H1 (cell line): ENCODE results near the gene FXN. TPM values are rescaled to one million over a fixed set of nuclear protein-coding genes. Genes with fewer than 3 reads are reported as not detected.
A peak's percentile ranks its signal among the peaks of the same experiment; 100 is the strongest.

Experiments
- CTCF ChIA-PET: fragments of 300-600 bp; sonication (Branson Sonifier 250); formaldehyde crosslinking; loops from one replicate; lab custom pipeline; 2021; ENCODE audit not compliant: partially characterized antibody; lab: Charles Lee
- POLR2A ChIA-PET: fragments of 300-600 bp; sonication (Branson Sonifier 250); formaldehyde crosslinking; loops from one replicate; lab custom pipeline; 2021; ENCODE audit warnings: inconsistent platforms; ENCODE audit not compliant: partially characterized antibody; lab: Charles Lee
- DNase-seq, 2 experiments: peaks; one replicate each; pipeline versions ENCODE4 v3.0.0 to v3.0.0-alpha.2; 2010 to 2022; ENCODE audit warnings: low spot score in 2 of 2, low read depth in 1 of 2, mixed read lengths in 1 of 2
- FAIRE-seq: peaks from 2 replicates; lab custom pipeline; 2011; peaks lifted over from hg19 to GRCh38; lab: Jason Lieb, UNC
- H2AFZ ChIP-seq: 2 replicates; pipeline ENCODE4 v1.8.1; 2012; ENCODE audit warnings: low read length, inconsistent platforms
- H2AK5ac ChIP-seq: 2 replicates; pipeline ENCODE4 v1.6.1; 2013; ENCODE audit warnings: low read depth, low read length
- H2BK120ac ChIP-seq: replicated peaks from 2 replicates; pipeline ENCODE3; 2013; ENCODE audit warnings: low read depth, low read length, inconsistent platforms
- H2BK12ac ChIP-seq: 2 replicates; pipeline ENCODE4 v1.6.1; 2013; ENCODE audit warnings: low read depth, low read length
- H2BK15ac ChIP-seq: 2 replicates; pipeline ENCODE4 v1.6.1; 2013; ENCODE audit warnings: low read length
- H2BK20ac ChIP-seq: 2 replicates; pipeline ENCODE4 v1.6.1; 2013; ENCODE audit warnings: low read length
- H2BK5ac ChIP-seq: 2 replicates; pipeline ENCODE4 v1.6.1; 2013; ENCODE audit warnings: low read depth, low read length
- H3K14ac ChIP-seq: 2 replicates; pipeline ENCODE4 v1.6.1; 2013; ENCODE audit warnings: inconsistent platforms; ENCODE audit not compliant: insufficient read length
- H3K18ac ChIP-seq: 2 replicates; pipeline ENCODE4 v1.6.1; 2013; ENCODE audit warnings: low read length; ENCODE audit errors: extremely low read depth
- H3K23ac ChIP-seq: 2 replicates; pipeline ENCODE4 v1.6.1; 2013; ENCODE audit warnings: inconsistent platforms; ENCODE audit not compliant: insufficient read length
- H3K23me2 ChIP-seq: 2 replicates; pipeline ENCODE4 v1.6.1; 2013; ENCODE audit warnings: low read depth, low read length
- H3K27ac ChIP-seq: 2 replicates; pipeline ENCODE4 v1.6.1; 2011; ENCODE audit warnings: low read depth, low read length, inconsistent platforms
- H3K27me3 ChIP-seq, 4 experiments: replicated peaks in 1 of 4; 1 replicate in 1 of 4; 2 replicates in 3 of 4; pipeline versions ENCODE4 v1.6.1 to v1.8.1; 2011 to 2013; ENCODE audit warnings: low read length in 3 of 4, mild to moderate bottlenecking in 3 of 4, inconsistent platforms in 2 of 4, mixed read lengths in 2 of 4, moderate library complexity in 1 of 4; ENCODE audit not compliant: control insufficient read depth in 3 of 4, insufficient read depth in 3 of 4; ENCODE audit errors: extremely low read depth in 1 of 4
- H3K36me3 ChIP-seq, 4 experiments: 2 replicates each; pipeline versions ENCODE4 v1.6.1 to v1.8.1; 2011 to 2013; ENCODE audit warnings: mild to moderate bottlenecking in 4 of 4, low read length in 3 of 4, moderate library complexity in 2 of 4, control low read depth in 1 of 4, inconsistent platforms in 1 of 4; ENCODE audit not compliant: insufficient read depth in 4 of 4, control insufficient read depth in 2 of 4
- H3K4ac ChIP-seq: replicated peaks from 2 replicates; pipeline ENCODE3; 2013; ENCODE audit warnings: low read length, low read depth, mixed read lengths, inconsistent platforms; ENCODE audit not compliant: insufficient read length
- H3K4me1 ChIP-seq, 4 experiments: replicated peaks in 1 of 4; 1 replicate in 1 of 4; 2 replicates in 3 of 4; pipeline versions ENCODE4 v1.6.1 to v1.8.1; 2011 to 2013; ENCODE audit warnings: low read length in 3 of 4, inconsistent platforms in 2 of 4, mixed read lengths in 1 of 4; ENCODE audit not compliant: insufficient read depth in 4 of 4, control insufficient read depth in 3 of 4
- H3K4me2 ChIP-seq, 2 experiments: 2 replicates each; pipeline versions ENCODE4 v1.6.1 to v1.8.1; 2011 to 2013; ENCODE audit warnings: low read depth in 2 of 2, low read length in 2 of 2, control low read depth in 1 of 2, inconsistent platforms in 1 of 2, mild to moderate bottlenecking in 1 of 2; ENCODE audit not compliant: insufficient read depth in 1 of 2
- H3K4me3 ChIP-seq, 4 experiments: fragments of 200-600, 300-600 bp in 1 of 4; sonication (generic), shearing (Covaris generic), sonication (Bioruptor Twin) in 1 of 4; 2 replicates each; pipeline versions ENCODE4 v1.5.1 to v1.8.1; 2011 to 2016; ENCODE audit warnings: low read length in 4 of 4, low read depth in 3 of 4, control low read depth in 2 of 4, inconsistent platforms in 2 of 4, mild to moderate bottlenecking in 2 of 4, mixed read lengths in 1 of 4, moderate library complexity in 1 of 4; ENCODE audit not compliant: insufficient read depth in 2 of 4; ENCODE audit errors: extremely low read depth in 1 of 4
- H3K56ac ChIP-seq: replicated peaks from 2 replicates; pipeline ENCODE3; 2013; ENCODE audit warnings: low read depth, mild to moderate bottlenecking, mixed read lengths, low read length, inconsistent platforms; ENCODE audit not compliant: insufficient read length
- H3K79me1 ChIP-seq: 2 replicates; pipeline ENCODE4 v1.6.1; 2013; ENCODE audit warnings: low read depth, low read length, control low read depth
- H3K79me2 ChIP-seq, 2 experiments: 2 replicates each; pipeline versions ENCODE4 v1.6.1 to v1.8.1; 2012 to 2013; ENCODE audit warnings: low read length in 2 of 2, mild to moderate bottlenecking in 2 of 2, inconsistent platforms in 1 of 2; ENCODE audit not compliant: insufficient read depth in 2 of 2, control insufficient read depth in 1 of 2
- H3K9ac ChIP-seq, 4 experiments: replicated peaks in 1 of 4; 1 replicate in 1 of 4; 2 replicates in 3 of 4; pipeline versions ENCODE4 v1.6.1 to v1.8.1; 2011 to 2013; ENCODE audit warnings: low read depth in 3 of 4, low read length in 3 of 4, control low read depth in 2 of 4, mild to moderate bottlenecking in 2 of 4, moderate library complexity in 2 of 4, inconsistent platforms in 1 of 4; ENCODE audit errors: extremely low read depth in 1 of 4
- H3K9me3 ChIP-seq, 2 experiments: 2 replicates each; pipeline versions ENCODE4 v1.6.1 to v1.8.1; 2012 to 2013; ENCODE audit warnings: mild to moderate bottlenecking in 2 of 2, moderate library complexity in 2 of 2, control low read depth in 1 of 2, inconsistent platforms in 1 of 2, low read depth in 1 of 2, low read length in 1 of 2, mixed read lengths in 1 of 2; ENCODE audit not compliant: insufficient read depth in 2 of 2
- H4K20me1 ChIP-seq, 2 experiments: replicated peaks in 1 of 2; 2 replicates each; pipeline versions ENCODE3 to v1.8.1; 2011 to 2013; ENCODE audit warnings: inconsistent platforms in 2 of 2, low read length in 2 of 2, mild to moderate bottlenecking in 1 of 2; ENCODE audit not compliant: insufficient read depth in 2 of 2, control insufficient read depth in 1 of 2
- H4K5ac ChIP-seq: 2 replicates; pipeline ENCODE4 v1.6.1; 2013; ENCODE audit warnings: low read length, low read depth, mixed read lengths, inconsistent platforms; ENCODE audit not compliant: insufficient read length
- H4K8ac ChIP-seq: 2 replicates; pipeline ENCODE4 v1.8.0; 2013; ENCODE audit warnings: mild to moderate bottlenecking, moderate library complexity, low read length, inconsistent platforms; ENCODE audit not compliant: insufficient read depth; ENCODE audit errors: extremely low read depth
- H4K91ac ChIP-seq: replicated peaks from 2 replicates; pipeline ENCODE3; 2013; ENCODE audit warnings: low read length, mixed read lengths, inconsistent platforms; ENCODE audit not compliant: insufficient read length
- MAX ChIP-seq: IDR thresholded peaks from 2 replicates; pipeline ENCODE4 v1.6.1; 2012; ENCODE audit warnings: inconsistent platforms
- SP1 ChIP-seq: IDR thresholded peaks from 2 replicates; pipeline ENCODE4 v1.6.1; 2011; ENCODE audit warnings: low read depth, low read length
- WGBS, 2 experiments: shearing (Covaris generic) in 1 of 2; methylation state at CpG; one replicate each; pipeline versions ENCODE4 v1.1.6 to v1.1.7; 2013 to 2015; ENCODE audit warnings: low lambda C conversion rate in 2 of 2, mixed read lengths in 2 of 2, inconsistent platforms in 1 of 2, low coverage in 1 of 2, missing lambda C conversion rate in 1 of 2; ENCODE audit not compliant: insufficient replicate concordance in 2 of 2, insufficient coverage in 1 of 2, insufficient read length in 1 of 2; ENCODE audit errors: extremely low coverage in 1 of 2, missing lambda C conversion rate in 1 of 2; 5-methylcytosine and 5-hydroxymethylcytosine counted together
- polyA plus RNA-seq, 7 experiments: library from polyadenylated mRNA; depleted of rRNA in 3 of 7; stranded (reverse) in 5 of 7; unstranded in 2 of 7; fragments of >200 nt in 5 of 7; fragments of 200-250 nt in 2 of 7; gene quantifications; 1 replicate in 5 of 7; 2 replicates in 1 of 7; 4 replicates in 1 of 7; pipeline versions ENCODE4 v1.2.1 to v1.2.3, GENCODE V29; 2011 to 2013; ENCODE audit warnings: missing spikeins in 2 of 7, mixed read lengths in 2 of 7
- total RNA-seq: library from RNA; stranded (reverse); fragmentation: NEBNext Ultra II Directional; extraction: Animal tissue kit (Norgen Biotek cat#: 25700); gene quantifications from 2 replicates; pipeline ENCODE4 v1.2.1, GENCODE V29; 2021

FXN gene
- total and polyA plus RNA-seq, 2 of the 8 experiments (the other 6 are each of a cell fraction or from before 2014, with no cell fraction given), result 34.2 to 37.5 TPM

GRCh38 chr9:69118656-69119055 lies 83.1 kb downstream of the FXN start:
- Histone ChIP-seq H3K23me2 (peaks cover 15% of the 10 kb centered on the region; the same call in 1 of the 2 replicates), H3K79me2 (peaks cover 0 to 16% of the 10 kb centered on the region in 2 experiments; a peak in 3 of 4 replicates), H2BK20ac (no peak overlapping the region), H2AK5ac (no peak overlapping the region), H4K5ac (no peak overlapping the region), H3K27me3 (no peaks in the 10 kb centered on the region), H3K4ac (no peak overlapping the region), H2BK120ac (peak overlapping the region; percentile 47), H3K4me1 (peaks cover 6 to 8% (median 7%) of the 10 kb centered on the region in 4 experiments), H3K79me1 (peaks cover 3% of the 10 kb centered on the region; the same call in 1 of the 2 replicates), H3K4me2 (no peak overlapping the region), H4K91ac (no peak overlapping the region), H2BK15ac (0 out of 2 replicates have a peak overlapping the region, but pooled peaks have one; percentile 81), H3K14ac (no peak overlapping the region), H4K20me1 (no peaks in the 10 kb centered on the region), H4K8ac (no peak overlapping the region), H3K56ac (no peak overlapping the region), H3K9ac (no peak overlapping the region; a peak in 1 of 7 replicates), H3K23ac (no peak overlapping the region), H3K36me3 (no peaks in the 10 kb centered on the region), H3K9me3 (no peaks in the 10 kb centered on the region), H2BK5ac (0 out of 2 replicates have a peak overlapping the region, but pooled peaks have one; percentile 12), H3K4me3 (no peak overlapping the region), H2AFZ (no peak overlapping the region), H2BK12ac (peak overlapping the region; percentile 45), H3K18ac (no peak overlapping the region), H3K27ac (no peak overlapping the region)
- FAIRE-seq (no peak), DNase-seq (no peak)
- TF ChIP-seq SP1 (no peak), MAX (0 out of 2 replicates have a peak, but pooled peaks have one; percentile 28)
- ChIA-PET POLR2A (interaction anchor here (0.9 to 7.7 kb wide), 8 partner anchors 9 to 80 kb away, joined by 3 to 93 read pairs (median 6); no protein-coding TSS in a partner anchor), CTCF (interaction anchor here (0.9 to 1.8 kb wide), 7 partner anchors 13 to 74 kb away, joined by 3 to 6 read pairs (median 3); no protein-coding TSS in a partner anchor)
- 75% methylated on average over 11 of the region's 11 CpGs; no CpG with 5 or more reads in 1 of the 2 experiments for WGBS, 2 experiments
